DND-41 (cell line): ENCODE data around the gene RTN4RL1.

ENCODE experiments used
- CTCF ChIP-seq: IDR thresholded peaks from 2 replicates; pipeline ENCODE4 v1.5.1; 2012; ENCODE audit warnings: borderline replicate concordance, low read length, moderate library complexity, mild to moderate bottlenecking; ENCODE audit not compliant: poor library complexity, severe bottlenecking; ENCODE audit errors: extremely low read depth
- EZH2 ChIP-seq: IDR thresholded peaks from 3 replicates; pipeline ENCODE4 v1.6.1; 2012; ENCODE audit warnings: borderline replicate concordance, low read depth, mild to moderate bottlenecking, moderate library complexity, low read length, inconsistent platforms; ENCODE audit not compliant: severe bottlenecking

GRCh38 chr17:1986783-1987451 is 38.2 kb downstream of the RTN4RL1 start:
- no peak for TF ChIP-seq CTCF
- TF ChIP-seq EZH2: no peak
